NOMO-1 treated with dmso at 0.1 percent for 144 hours (cell line): Measurements from ENCODE around the gene MYO3B.
"Not testable (repeated sequence)": the region's sequence is repeated elsewhere in the genome, so short reads cannot be mapped to it uniquely, and the experiment has no call there.

Source experiments
- DNase-seq: peaks from one replicate; lab custom pipeline; 2025; ENCODE audit not compliant: unreplicated experiment; lab: John Stamatoyannopoulos, UW

MYO3B gene

DNA sequence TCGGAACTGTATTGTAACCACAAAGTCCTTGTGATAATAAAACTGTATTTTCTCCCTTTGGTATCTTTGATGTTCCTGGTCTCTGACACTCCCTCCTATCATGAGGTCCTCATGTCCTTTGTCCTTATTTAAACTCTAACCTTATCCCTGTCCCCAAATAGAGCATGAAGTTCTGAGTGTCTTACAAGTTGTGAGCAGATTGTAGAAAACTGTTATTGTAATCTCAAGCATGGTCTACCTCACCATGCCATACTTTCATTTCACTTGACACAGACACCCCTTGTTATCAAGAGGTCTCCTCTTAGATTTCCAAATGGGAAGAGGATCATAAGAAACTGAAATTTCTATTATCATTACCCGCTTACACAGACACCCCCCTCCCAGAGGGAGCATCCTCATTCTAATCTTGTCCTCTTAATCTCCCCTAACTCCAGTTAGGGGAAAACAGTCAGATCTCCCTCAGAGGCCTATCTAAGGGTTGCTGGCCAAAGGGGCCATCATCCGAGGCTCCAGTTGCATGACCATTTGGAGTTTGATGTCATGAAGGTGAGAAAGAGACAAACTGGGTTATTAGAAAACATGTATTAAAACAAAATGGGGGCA, 29.0 kb downstream of the MYO3B start:
- DNase-seq: no peak

GRCh38 chr2:170207901-170208300, 30.0 kb downstream of the MYO3B start:
- DNase-seq: no peak

DNA sequence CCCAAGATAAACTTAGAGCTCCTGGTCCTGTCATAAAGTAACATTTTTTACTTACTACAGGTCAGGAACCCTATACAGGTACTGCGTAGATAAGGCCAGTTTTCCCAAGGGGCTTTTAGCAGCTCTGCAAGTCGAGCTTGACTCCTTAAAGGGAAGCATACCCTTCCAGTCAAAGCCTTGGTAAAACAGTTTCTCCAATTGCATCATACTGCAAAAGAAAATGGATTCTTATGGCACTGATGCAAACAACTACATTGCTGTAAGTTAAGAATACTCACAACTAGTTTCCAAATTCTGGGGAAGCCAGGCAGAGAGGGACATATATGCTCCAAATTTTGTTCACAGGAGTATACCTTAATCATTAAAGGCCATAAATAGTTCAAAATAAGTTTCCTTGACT, 31.0 kb downstream of the MYO3B start:
- no peak for DNase-seq

DNA sequence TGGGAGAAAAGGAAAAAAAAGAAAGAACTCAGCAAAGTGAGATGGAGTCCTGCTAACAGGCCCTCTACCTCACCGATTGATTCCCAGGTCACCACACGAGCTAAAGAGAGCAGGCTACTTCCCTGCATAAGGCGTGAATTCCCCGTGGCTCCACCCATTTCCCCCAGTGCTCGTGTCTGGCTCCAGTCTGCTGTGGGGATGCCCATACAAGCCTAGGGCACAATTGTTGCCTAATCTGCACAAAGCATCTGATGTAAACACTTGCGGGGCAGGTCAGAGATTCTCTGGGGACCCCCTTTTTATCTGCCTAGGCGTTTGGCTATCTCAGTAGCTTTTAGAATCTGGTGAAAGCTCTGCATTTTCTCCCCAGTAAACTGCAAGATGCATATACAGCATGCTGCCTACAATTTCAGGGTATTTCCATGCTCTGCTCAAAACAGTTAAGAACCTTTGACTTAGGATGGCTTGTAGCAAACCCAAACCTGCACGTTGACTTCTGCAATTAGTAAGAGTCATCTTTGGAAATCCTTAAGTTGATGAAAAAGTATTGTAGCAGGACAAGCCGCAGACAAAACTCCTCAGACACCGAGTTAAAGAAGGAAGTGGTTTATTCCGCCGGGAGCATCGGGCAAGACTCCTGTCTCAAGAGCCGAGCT, 34.8 kb downstream of the MYO3B start:
- DNase-seq: no peak

- not testable (repeated sequence) for DNase-seq
Measured at GRCh38 chr2:170213281-170213625, 35.3 kb downstream of the MYO3B start.

DNA sequence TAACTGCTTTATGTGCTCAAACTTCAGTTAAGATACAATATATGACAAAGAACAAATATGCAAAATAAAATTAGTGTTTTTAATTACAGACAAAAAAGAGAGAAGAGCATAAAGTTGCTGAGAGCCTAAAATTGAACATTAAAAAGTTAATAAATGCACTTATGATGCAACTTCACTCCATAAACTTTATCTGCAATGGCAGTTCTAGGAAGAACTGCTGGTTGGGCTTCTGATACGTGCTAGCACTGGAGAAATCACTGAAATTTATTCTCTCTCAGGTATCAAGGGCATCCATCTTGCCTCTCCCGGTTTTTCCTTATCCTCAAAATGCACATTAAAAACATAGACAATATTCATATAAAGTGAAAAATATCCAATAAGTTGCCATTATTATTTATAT, 35.7 kb downstream of the MYO3B start:
- no peak for DNase-seq

GRCh38 chr2:170214309-170214948, 36.5 kb downstream of the MYO3B start:
- DNase-seq: no peak

- DNase-seq: no peak
Measured at GRCh38 chr2:170215021-170215420, 37.1 kb downstream of the MYO3B start.

- no peak for DNase-seq
Measured at GRCh38 chr2:170216428-170216827, 38.5 kb downstream of the MYO3B start.

DNA sequence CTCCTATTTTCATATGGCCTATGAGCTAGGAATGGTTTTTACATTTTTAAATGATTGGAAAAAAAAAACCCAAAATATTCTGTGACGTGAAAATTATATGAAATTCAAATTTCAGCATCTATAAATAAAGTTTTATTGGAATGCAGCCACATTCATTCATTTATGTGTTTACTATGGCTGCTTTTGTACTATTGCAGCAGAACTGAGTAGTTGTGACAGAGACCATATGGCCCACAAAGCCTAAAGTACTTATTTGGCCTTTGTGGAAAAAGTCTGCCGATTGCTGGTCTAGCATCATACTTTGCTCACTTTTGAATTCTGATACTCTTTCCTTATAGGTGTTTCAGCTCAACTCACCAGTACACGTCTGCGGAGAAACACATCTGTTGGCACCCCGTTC, 39.0 kb downstream of the MYO3B start:
- DNase-seq: no peak

GRCh38 chr2:170217778-170218251, 39.9 kb downstream of the MYO3B start:
- no peak for DNase-seq

- no peak for DNase-seq
Measured at GRCh38 chr2:170218456-170218855, 40.5 kb downstream of the MYO3B start.

GRCh38 chr2:170218931-170219330, 41.0 kb downstream of the MYO3B start:
- no peak for DNase-seq

- no peak for DNase-seq
Measured at GRCh38 chr2:170221317-170222288, 43.7 kb downstream of the MYO3B start.

DNA sequence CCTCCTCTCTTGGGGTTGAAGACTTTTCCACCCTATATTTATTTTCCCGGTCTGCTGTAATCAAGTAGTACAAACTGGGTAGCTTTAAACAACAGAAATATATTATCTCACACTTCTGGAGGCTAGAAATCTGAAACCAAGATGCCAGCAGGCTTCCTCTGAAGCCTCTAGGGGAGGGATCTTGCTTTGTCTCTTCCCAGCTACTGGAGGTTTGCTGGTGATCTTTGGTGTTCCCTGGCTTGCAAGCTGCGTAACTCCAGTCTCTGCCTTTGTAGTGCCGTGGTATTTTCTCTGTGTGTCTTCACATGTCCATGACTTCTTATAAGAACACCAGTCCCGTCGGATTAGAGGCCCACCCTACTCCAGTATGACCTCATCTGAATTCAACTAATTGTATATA, 44.4 kb downstream of the MYO3B start:
- no peak for DNase-seq

- DNase-seq: no peak
Measured at GRCh38 chr2:170222842-170223241, 44.9 kb downstream of the MYO3B start.

GRCh38 chr2:170224692-170225294, 46.8 kb downstream of the MYO3B start:
- no peak for DNase-seq

DNA sequence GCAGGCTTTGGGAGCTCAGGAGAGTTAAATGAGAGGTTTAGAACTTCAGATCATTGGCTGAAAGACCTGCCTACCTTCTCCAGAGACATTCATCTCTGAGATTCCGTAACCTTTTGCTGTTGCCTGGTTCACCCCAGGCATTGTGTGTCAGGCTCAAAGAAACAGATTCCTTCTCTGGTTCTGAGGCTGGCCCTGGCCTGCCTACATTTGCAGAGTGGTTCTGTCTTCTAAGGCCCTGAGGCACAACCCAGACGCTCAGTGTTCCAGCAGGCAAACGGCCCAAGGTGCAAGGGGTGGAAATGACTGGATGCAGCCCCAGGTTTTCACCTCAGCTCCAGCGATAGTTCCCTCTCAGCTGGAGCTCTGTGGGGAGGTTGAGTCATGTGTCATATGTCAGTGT, 48.3 kb downstream of the MYO3B start:
- no peak for DNase-seq

DNA sequence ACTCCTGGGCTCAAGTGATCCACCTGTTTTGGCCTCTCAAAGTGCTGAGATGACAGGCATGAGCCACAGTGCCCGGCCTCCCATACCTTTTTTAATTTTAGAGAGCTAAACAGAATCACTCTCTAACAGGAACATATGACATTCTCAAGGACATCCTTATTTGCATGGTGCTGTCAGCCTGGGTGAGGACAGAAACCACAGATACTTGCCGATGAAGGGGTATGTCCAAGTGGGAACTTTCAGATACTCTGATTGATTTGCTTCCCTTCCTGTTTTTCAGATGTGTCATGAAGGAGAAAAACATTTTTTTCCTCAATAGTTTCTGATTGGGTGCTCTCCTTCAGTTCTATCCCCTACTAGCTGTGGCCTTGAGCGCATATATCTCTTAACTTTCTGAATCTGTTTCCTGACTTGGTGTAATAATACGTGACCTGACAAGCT, 49.6 kb downstream of the MYO3B start:
- DNase-seq: no peak

DNA sequence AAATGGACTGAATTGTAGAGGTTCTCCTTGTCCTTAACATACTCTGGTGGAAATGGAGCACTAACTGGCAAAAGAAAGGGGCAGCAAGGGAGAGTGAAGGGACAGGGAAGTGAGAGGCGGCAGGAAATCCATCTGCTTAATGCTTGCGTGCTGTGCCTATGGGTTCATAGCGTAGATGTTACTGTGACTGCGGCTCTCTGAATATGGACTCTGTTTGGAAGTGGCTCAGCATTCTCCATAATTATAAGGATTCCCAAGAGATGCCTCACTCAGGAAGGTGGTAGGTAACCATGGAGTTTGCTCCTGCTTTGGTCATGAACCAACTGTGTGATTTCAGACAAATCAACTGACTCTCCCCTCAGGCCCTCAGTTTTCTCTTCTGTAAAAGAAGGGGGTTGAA, 50.0 kb downstream of the MYO3B start:
- DNase-seq: no peak

DNA sequence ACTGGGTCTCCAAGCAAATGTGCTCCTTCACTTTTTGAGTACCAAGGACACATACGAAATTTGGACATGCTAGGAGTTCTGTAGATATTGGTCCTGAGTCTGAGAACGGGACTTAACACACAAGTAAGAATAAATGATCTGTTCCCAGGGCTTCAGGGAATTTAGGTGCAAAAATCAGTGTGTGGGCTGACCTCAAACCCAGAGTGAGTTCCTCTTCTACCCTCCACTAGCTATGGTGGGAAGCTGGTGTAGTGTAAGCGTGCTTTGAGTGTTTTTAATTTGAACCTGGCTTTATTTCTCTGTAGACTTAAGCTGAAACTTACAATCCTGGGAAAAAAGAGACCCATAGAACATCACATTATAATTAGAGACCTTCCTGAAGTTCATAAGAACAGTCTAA, 50.5 kb downstream of the MYO3B start:
- no peak for DNase-seq
